ENCODE results near the gene TMEM245. TPM values are rescaled to one million over a fixed set of nuclear protein-coding genes. Genes with fewer than 3 reads are reported as not detected.

TMEM245 gene
- total and polyA plus RNA-seq, 11 donors, result 16.7 to 174 (median 99.6) TPM

DNA sequence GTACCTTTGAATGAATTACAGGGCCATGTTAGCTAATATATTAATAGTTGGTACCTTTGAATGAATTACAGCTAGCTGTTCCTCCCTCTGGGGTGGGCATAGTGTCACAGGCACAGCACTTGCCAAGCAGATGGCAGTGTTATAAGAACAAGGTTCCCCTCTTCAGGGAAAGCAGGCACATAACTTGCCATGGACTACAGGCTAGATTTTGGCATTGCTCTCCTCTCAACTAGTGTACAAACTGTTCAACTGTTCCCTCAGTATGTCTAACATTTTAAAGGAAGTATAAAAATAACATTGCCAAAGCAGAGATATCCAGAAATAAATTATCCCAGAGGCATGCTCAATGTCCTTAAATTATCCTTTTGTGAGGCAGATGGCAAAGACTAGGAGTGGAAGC lies 151.8 kb downstream of the TMEM245 start:
- ATAC-seq, result peak; percentile 78 to 88 (median 85)
- Histone ChIP-seq H3K27me3 (no peaks in the 10 kb centered on the region), H3K4me3 (no peak overlapping the region), H3K4me1 (peaks cover 0 to 52% (median 25%) of the 10 kb centered on the region in 12 donors), H3K27ac (peak overlapping the region; percentile 22 to 87 (median 60)), H3K36me3 (peaks cover 0 to 42% (median 0%) of the 10 kb centered on the region in 9 donors), H3K9me3 (no peaks in the 10 kb centered on the region)
- intact Hi-C loops (cut with DNase I), result no loop called here
- DNase-seq, result peak in 2 of 5 donors; percentile 17 to 54
- no peak for TF ChIP-seq POLR2A (IDR thresholded peaks at IDR 0.05)
- TF ChIP-seq, protein P1, sequence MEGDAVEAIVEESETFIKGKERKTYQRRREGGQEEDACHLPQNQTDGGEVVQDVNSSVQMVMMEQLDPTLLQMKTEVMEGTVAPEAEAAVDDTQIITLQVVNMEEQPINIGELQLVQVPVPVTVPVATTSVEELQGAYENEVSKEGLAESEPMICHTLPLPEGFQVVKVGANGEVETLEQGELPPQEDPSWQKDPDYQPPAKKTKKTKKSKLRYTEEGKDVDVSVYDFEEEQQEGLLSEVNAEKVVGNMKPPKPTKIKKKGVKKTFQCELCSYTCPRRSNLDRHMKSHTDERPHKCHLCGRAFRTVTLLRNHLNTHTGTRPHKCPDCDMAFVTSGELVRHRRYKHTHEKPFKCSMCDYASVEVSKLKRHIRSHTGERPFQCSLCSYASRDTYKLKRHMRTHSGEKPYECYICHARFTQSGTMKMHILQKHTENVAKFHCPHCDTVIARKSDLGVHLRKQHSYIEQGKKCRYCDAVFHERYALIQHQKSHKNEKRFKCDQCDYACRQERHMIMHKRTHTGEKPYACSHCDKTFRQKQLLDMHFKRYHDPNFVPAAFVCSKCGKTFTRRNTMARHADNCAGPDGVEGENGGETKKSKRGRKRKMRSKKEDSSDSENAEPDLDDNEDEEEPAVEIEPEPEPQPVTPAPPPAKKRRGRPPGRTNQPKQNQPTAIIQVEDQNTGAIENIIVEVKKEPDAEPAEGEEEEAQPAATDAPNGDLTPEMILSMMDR (IDR thresholded peaks at IDR 0.05), result peak in 1 of 12 donors; percentile 22

MicroRNAs within 50 kb of the gene (microRNA counts, 767-probe panel; counts per million panel counts)
- microRNA hsa-miR-32-5p, result 2,187 to 2,371 counts per million in 2 donors

Small RNA genes lying within 50 kb of the gene (microRNA-seq; reads per million reads assigned to microRNA genes)
- gene MIR32, result 110 to 153 (median 144) reads per million in 4 donors

Other genes with a start within 250 kb of the TMEM245 start
- 10 to 100 TPM; 12.4 to 32.0 (median 21.1) TPM for gene ELP1, start 185.8 kb downstream of the TMEM245 start, total RNA-seq
- 10 to 100 TPM in 1 of 2 donors, 1 to 10 TPM in 1; 7.8 to 17.7 TPM for gene ELP1, start 185.8 kb downstream of the TMEM245 start, polyA plus RNA-seq
- 10 to 100 TPM in 7 of 9 donors, 1 to 10 TPM in 2; 8.2 to 17.0 (median 12.9) TPM for gene ABITRAM, start 185.5 kb downstream of the TMEM245 start, total RNA-seq
- gene ABITRAM, start 185.5 kb downstream of the TMEM245 start, polyA plus RNA-seq, result 10 to 100 TPM; 12.9 to 15.6 TPM
- gene CTNNAL1, start 106.4 kb downstream of the TMEM245 start, total RNA-seq, result 10 to 100 TPM; 51.2 to 76.3 (median 62.7) TPM
- gene CTNNAL1, start 106.4 kb downstream of the TMEM245 start, polyA plus RNA-seq, result 100 to 1,000 TPM in 1 of 2 donors, 10 to 100 TPM in 1; 54.4 to 165 TPM
- 1 to 10 TPM in 7 of 9 donors, under 1 TPM in 2; 0.42 to 2.5 (median 1.8) TPM for gene FRRS1L, start 47.3 kb upstream of the TMEM245 start, total RNA-seq
- gene FRRS1L, start 47.3 kb upstream of the TMEM245 start, polyA plus RNA-seq, result under 1 TPM; 0.04 to 0.08 TPM
- 10 to 100 TPM in 5 of 9 donors, 1 to 10 TPM in 4; 3.8 to 16.5 (median 10.1) TPM for gene EPB41L4B, start 201.1 kb upstream of the TMEM245 start, total RNA-seq
- gene EPB41L4B, start 201.1 kb upstream of the TMEM245 start, polyA plus RNA-seq, result 1 to 10 TPM in 1 of 2 donors, under 1 TPM in 1; 0.71 to 3.4 TPM